Upper lobe of right lung (tissue), 1 donor: ENCODE results near the gene COPZ1. TPM values are rescaled to one million over a fixed set of nuclear protein-coding genes. Genes with fewer than 3 reads are reported as not detected.
"Not testable (repeated sequence)": the region's sequence is repeated elsewhere in the genome, so short reads cannot be mapped to it uniquely, and the experiment has no call there.

Experiments
- ATAC-seq: fragments of 200-7000 bp; cut with Tn5 transposase; one replicate; pipeline ENCODE4 v1.9.1; 2020; ENCODE audit warnings: mild to moderate bottlenecking, moderate library complexity
- DNase-seq: peaks from one replicate; pipeline ENCODE4 v3.0.0-alpha.2; 2020
- H3K27ac ChIP-seq: fragments of 200-600 bp; one replicate; pipeline ENCODE4 v1.8.0; 2022
- H3K27me3 ChIP-seq: fragments of 200-600 bp; one replicate; pipeline ENCODE4 v1.8.0; 2022; ENCODE audit warnings: mild to moderate bottlenecking
- H3K36me3 ChIP-seq: fragments of 200-600 bp; one replicate; pipeline ENCODE4 v1.8.0; 2022
- H3K4me1 ChIP-seq: fragments of 200-600 bp; one replicate; pipeline ENCODE4 v1.8.0; 2022
- H3K4me3 ChIP-seq: fragments of 200-600 bp; one replicate; pipeline ENCODE4 v1.8.0; 2022; ENCODE audit warnings: mild to moderate bottlenecking
- H3K9me3 ChIP-seq: fragments of 200-600 bp; one replicate; pipeline ENCODE4 v1.8.0; 2022
- CTCF ChIP-seq: fragments of 200-600 bp; IDR thresholded peaks from one replicate; pipeline ENCODE4 v1.8.0; 2022; ENCODE audit warnings: antibody characterized with exemption
- intact Hi-C: fragments of 100-400 bp; cut with DNase I; formaldehyde crosslinking; loops from one replicate; pipeline ENCODE4 v1.11.0; 2022
- total RNA-seq: library from RNA; stranded (reverse); fragmentation: NEBNext Ultra II Directional; extraction: Animal tissue kit (Norgen Biotek cat#: 25700); gene quantifications from one replicate; pipeline ENCODE4 v1.2.1, GENCODE V29; 2021
- donor health status: DM: no; HTN: yes; CAD: no; lungs with severe emphysema.

COPZ1 gene
- total RNA-seq, 1 donor from 2014 or later, result 125 TPM

DNA sequence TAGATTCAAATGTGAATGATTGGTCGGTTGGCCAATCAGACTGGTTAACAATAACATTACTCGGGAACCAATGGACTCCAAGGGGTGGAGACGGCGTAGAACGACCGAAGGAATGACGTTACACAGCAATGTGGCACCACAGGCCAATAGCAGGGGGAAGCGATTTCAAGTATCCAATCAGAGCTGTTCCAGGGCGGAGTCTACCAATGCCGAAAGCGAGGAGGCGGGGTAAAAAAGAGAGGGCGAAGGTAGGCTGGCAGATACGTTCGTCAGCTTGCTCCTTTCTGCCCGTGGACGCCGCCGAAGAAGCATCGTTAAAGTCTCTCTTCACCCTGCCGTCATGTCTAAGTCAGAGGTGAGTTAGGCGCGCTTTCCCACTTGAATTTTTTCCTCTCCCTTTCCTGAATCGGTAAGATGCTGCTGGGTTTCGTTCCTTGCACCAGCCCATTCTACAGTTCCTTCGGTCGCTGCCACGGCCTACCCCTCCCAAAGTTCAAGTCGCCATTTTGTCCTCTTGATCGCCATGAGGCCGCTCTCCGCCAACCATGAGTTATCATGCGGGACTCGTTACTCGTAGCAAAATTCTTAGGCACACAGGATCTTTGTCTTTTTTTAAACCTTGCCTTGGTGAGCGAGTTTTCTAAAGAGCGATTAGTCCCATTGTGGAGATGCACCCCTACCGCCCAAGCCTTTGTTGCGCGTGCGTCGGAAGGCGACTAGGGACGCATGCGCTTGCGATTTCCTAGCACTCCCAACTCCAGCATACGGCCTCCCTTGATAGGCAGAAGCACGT is 44.3 kb upstream of the COPZ1 start, which contains the start of gene HNRNPA1:
TSS of gene HNRNPA1 (plus strand) at position 259 of the 793 bp plus-strand sequence. CDS start at position 341, 82 bp downstream.
- no peak for TF ChIP-seq CTCF
- intact Hi-C loops, result no loop called here
- no peaks in the 10 kb centered on the region for H3K9me3 ChIP-seq
- ATAC-seq (peak; percentile 93), DNase-seq (peak; percentile 93)
- H3K4me1 ChIP-seq, result peaks cover 57% of the 10 kb centered on the region
- peaks cover 41% of the 10 kb centered on the region for H3K36me3 ChIP-seq
- H3K4me3 ChIP-seq, result peak within 1 kb of the TSS; percentile 95
- H3K27me3 ChIP-seq, result no peaks in the 10 kb centered on the region
- H3K27ac ChIP-seq, result peak within 1 kb of the TSS; percentile 98

- H3K9me3 ChIP-seq, ATAC-seq, H3K27me3 ChIP-seq, DNase-seq, intact Hi-C loops: not testable (repeated sequence)
- peaks cover 61% of the 10 kb centered on the region for H3K4me1 ChIP-seq
- H3K4me3 ChIP-seq, result peak overlapping the region; percentile 95
- H3K27ac ChIP-seq, result peak overlapping the region; percentile 98
- H3K36me3 ChIP-seq, result peaks cover 47% of the 10 kb centered on the region
Observed at GRCh38 chr12:54281261-54281638, 43.7 kb upstream of the COPZ1 start.

- DNase-seq, H3K27me3 ChIP-seq, ATAC-seq, intact Hi-C loops, H3K9me3 ChIP-seq: not testable (repeated sequence)
- H3K27ac ChIP-seq, result peak overlapping the region; percentile 98
- peaks cover 51% of the 10 kb centered on the region for H3K36me3 ChIP-seq
- H3K4me3 ChIP-seq, result peak overlapping the region; percentile 95
- peaks cover 66% of the 10 kb centered on the region for H3K4me1 ChIP-seq
Observed at GRCh38 chr12:54281694-54282093, 43.2 kb upstream of the COPZ1 start.

DNA sequence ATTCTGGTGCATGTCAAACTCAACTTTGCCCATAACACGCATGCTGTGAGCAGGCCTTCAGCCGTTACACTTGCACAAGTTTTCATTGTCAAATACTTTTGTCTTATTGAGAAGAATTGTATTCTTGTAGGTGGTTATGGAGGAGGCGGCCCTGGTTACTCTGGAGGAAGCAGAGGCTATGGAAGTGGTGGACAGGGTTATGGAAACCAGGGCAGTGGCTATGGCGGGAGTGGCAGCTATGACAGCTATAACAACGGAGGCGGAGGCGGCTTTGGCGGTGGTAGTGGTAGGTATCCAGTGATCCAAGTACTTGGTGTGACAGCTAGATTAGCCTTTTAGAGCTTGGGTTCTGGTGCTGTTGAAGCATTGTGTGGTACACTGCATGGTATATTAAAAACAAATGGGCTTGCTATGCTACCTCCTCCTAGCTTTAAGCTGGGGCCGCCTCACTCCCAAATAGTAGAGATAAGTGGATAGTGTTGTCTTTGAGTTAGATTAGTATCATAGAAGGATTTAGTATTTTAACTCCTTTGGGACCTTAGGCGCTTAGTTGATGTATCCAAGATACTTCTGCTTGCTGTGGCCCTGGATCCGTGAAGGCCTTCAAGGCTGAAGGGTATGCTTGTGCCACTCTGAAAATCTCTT is 41.9 kb upstream of the COPZ1 start:
- peaks cover 65% of the 10 kb centered on the region for H3K36me3 ChIP-seq
- intact Hi-C loops, result no loop called here
- H3K4me3 ChIP-seq, result peak overlapping the region; percentile 95
- H3K27ac ChIP-seq, result no peak overlapping the region
- H3K9me3 ChIP-seq, result no peaks in the 10 kb centered on the region
- no peak for ATAC-seq
- no peaks in the 10 kb centered on the region for H3K27me3 ChIP-seq
- H3K4me1 ChIP-seq, result peaks cover 63% of the 10 kb centered on the region
- DNase-seq, result no peak
- TF ChIP-seq CTCF, result no peak

GRCh38 chr12:54284070-54284780 is 40.7 kb upstream of the COPZ1 start:
- peaks cover 54% of the 10 kb centered on the region for H3K4me1 ChIP-seq
- H3K36me3 ChIP-seq, result peaks cover 74% of the 10 kb centered on the region
- H3K27me3 ChIP-seq, H3K9me3 ChIP-seq, ATAC-seq, DNase-seq, H3K27ac ChIP-seq, intact Hi-C loops: not testable (repeated sequence)
- H3K4me3 ChIP-seq, result peak overlapping the region; percentile 95

- peak; percentile 23 for TF ChIP-seq CTCF
- peak overlapping the region; percentile 22 for H3K4me3 ChIP-seq
Observed at GRCh38 chr12:54285150-54286041, 39.5 kb upstream of the COPZ1 start.

More at GRCh38 chr12:54285150-54286041, 39.5 kb upstream of the COPZ1 start:
- Histone ChIP-seq H3K4me1 (peaks cover 54% of the 10 kb centered on the region), H3K27me3 (no peaks in the 10 kb centered on the region), H3K9me3 (no peaks in the 10 kb centered on the region), H3K27ac (no peak overlapping the region), H3K36me3 (peaks cover 74% of the 10 kb centered on the region)
- ATAC-seq (no peak), DNase-seq (no peak)
- intact Hi-C loops, result no loop called here
